ENCODE measurements around the gene PHC2. TPM values are rescaled to one million over a fixed set of nuclear protein-coding genes. Genes with fewer than 3 reads are reported as not detected.
A peak's percentile ranks its signal among the peaks of the same experiment; 100 is the strongest.

The PHC2 gene
- polyA plus RNA-seq, 1 donor from 2014 or later = 171 TPM

DNA sequence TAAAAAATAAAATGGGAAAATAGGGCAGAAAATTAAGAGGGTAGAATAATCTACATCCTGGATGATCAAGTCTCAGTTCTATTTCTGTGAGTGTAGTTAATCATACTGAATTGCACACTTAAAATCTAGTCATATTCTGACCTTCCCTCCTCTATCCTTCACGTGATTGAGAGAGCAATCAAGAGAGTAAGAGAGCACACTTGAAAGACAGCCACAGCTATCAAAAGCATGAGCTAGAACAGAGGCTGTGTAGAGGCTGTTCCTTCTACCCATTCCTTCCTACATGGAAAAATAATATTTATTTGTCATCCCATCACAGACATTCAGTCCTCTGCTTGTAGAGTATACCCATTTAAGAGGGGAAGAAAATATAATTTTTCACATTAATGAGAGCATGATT, 52.4 kb downstream of the PHC2 start:
- Histone ChIP-seq H2AFZ (ENCODE audit: low read depth, low read length) (no peak overlapping the region), H3K27me3 (ENCODE audit: insufficient read depth, low read depth, low read length) (no peaks in the 10 kb centered on the region), H3K4me2 (ENCODE audit: low read length) (no peak overlapping the region), H4K20me1 (ENCODE audit: insufficient read depth) (peaks cover 12% of the 10 kb centered on the region), H3K9me2 (ENCODE audit: insufficient read depth, low read length) (no peaks in the 10 kb centered on the region), H3K79me2 (replicated peaks; ENCODE audit: insufficient read depth, low read length) (peaks cover 49% of the 10 kb centered on the region), H3F3A (ENCODE audit: insufficient read depth, low read length, poor library complexity, severe bottlenecking) (no peaks in the 10 kb centered on the region), H3K9me3 (ENCODE audit: low read length) (no peaks in the 10 kb centered on the region), H3K36me3 (ENCODE audit: insufficient read depth, low read length) (peaks cover 7% of the 10 kb centered on the region), H3K4me3 (ENCODE audit: low read length) (peak overlapping the region; percentile 27), H3K9ac (ENCODE audit: low read length) (no peak overlapping the region), H3K27ac (ENCODE audit: low read length) (no peak overlapping the region)
- TF ChIP-seq TAF1 (IDR thresholded peaks at IDR 0.05; ENCODE audit: low read depth) = no peak
- TF ChIP-seq EP300 (conservative IDR thresholded peaks at IDR 0.05; ENCODE audit: poor library complexity, severe bottlenecking) = no peak
- no peak for TF ChIP-seq POLR2AphosphoS5 (IDR thresholded peaks at IDR 0.05)
- TF ChIP-seq, protein P1, sequence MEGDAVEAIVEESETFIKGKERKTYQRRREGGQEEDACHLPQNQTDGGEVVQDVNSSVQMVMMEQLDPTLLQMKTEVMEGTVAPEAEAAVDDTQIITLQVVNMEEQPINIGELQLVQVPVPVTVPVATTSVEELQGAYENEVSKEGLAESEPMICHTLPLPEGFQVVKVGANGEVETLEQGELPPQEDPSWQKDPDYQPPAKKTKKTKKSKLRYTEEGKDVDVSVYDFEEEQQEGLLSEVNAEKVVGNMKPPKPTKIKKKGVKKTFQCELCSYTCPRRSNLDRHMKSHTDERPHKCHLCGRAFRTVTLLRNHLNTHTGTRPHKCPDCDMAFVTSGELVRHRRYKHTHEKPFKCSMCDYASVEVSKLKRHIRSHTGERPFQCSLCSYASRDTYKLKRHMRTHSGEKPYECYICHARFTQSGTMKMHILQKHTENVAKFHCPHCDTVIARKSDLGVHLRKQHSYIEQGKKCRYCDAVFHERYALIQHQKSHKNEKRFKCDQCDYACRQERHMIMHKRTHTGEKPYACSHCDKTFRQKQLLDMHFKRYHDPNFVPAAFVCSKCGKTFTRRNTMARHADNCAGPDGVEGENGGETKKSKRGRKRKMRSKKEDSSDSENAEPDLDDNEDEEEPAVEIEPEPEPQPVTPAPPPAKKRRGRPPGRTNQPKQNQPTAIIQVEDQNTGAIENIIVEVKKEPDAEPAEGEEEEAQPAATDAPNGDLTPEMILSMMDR (IDR thresholded peaks at IDR 0.05; ENCODE audit: poor library complexity, severe bottlenecking) = no peak
- TF ChIP-seq EZH2 (IDR thresholded peaks at IDR 0.05; ENCODE audit: borderline replicate concordance, insufficient read depth, low read length, poor library complexity, severe bottlenecking) = no peak
- TF ChIP-seq RAD21 (conservative IDR thresholded peaks at IDR 0.05) = no peak
- no peak for TF ChIP-seq MXI1 (conservative IDR thresholded peaks at IDR 0.05; ENCODE audit: poor library complexity, severe bottlenecking)
- TF ChIP-seq SMC3 (conservative IDR thresholded peaks at IDR 0.05; ENCODE audit: poor library complexity) = no peak

GRCh38 chr1:33377756-33378155, 53.1 kb downstream of the PHC2 start:
- Histone ChIP-seq H3K36me3 (ENCODE audit: insufficient read depth, low read length) (peaks cover 7% of the 10 kb centered on the region), H3K9ac (ENCODE audit: low read length) (no peak overlapping the region), H3F3A (ENCODE audit: insufficient read depth, low read length, poor library complexity, severe bottlenecking) (no peaks in the 10 kb centered on the region), H3K4me3 (ENCODE audit: low read length) (peak overlapping the region; percentile 30), H3K9me3 (ENCODE audit: low read length) (no peaks in the 10 kb centered on the region), H3K9me2 (ENCODE audit: insufficient read depth, low read length) (no peaks in the 10 kb centered on the region), H3K27ac (ENCODE audit: low read length) (peak overlapping the region; percentile 15), H3K4me2 (ENCODE audit: low read length) (no peak overlapping the region), H3K27me3 (ENCODE audit: insufficient read depth, low read depth, low read length) (no peaks in the 10 kb centered on the region), H2AFZ (ENCODE audit: low read depth, low read length) (no peak overlapping the region), H4K20me1 (ENCODE audit: insufficient read depth) (peaks cover 12% of the 10 kb centered on the region), H3K79me2 (replicated peaks; ENCODE audit: insufficient read depth, low read length) (peaks cover 41% of the 10 kb centered on the region)
- TF ChIP-seq MXI1 (conservative IDR thresholded peaks at IDR 0.05; ENCODE audit: poor library complexity, severe bottlenecking) (no peak), SMC3 (conservative IDR thresholded peaks at IDR 0.05; ENCODE audit: poor library complexity) (no peak), RAD21 (conservative IDR thresholded peaks at IDR 0.05) (no peak), EP300 (conservative IDR thresholded peaks at IDR 0.05; ENCODE audit: poor library complexity, severe bottlenecking) (no peak), POLR2AphosphoS5 (IDR thresholded peaks at IDR 0.05) (no peak), EZH2 (IDR thresholded peaks at IDR 0.05; ENCODE audit: borderline replicate concordance, insufficient read depth, low read length, poor library complexity, severe bottlenecking) (no peak), TAF1 (IDR thresholded peaks at IDR 0.05; ENCODE audit: low read depth) (no peak)
- TF ChIP-seq, protein P2, sequence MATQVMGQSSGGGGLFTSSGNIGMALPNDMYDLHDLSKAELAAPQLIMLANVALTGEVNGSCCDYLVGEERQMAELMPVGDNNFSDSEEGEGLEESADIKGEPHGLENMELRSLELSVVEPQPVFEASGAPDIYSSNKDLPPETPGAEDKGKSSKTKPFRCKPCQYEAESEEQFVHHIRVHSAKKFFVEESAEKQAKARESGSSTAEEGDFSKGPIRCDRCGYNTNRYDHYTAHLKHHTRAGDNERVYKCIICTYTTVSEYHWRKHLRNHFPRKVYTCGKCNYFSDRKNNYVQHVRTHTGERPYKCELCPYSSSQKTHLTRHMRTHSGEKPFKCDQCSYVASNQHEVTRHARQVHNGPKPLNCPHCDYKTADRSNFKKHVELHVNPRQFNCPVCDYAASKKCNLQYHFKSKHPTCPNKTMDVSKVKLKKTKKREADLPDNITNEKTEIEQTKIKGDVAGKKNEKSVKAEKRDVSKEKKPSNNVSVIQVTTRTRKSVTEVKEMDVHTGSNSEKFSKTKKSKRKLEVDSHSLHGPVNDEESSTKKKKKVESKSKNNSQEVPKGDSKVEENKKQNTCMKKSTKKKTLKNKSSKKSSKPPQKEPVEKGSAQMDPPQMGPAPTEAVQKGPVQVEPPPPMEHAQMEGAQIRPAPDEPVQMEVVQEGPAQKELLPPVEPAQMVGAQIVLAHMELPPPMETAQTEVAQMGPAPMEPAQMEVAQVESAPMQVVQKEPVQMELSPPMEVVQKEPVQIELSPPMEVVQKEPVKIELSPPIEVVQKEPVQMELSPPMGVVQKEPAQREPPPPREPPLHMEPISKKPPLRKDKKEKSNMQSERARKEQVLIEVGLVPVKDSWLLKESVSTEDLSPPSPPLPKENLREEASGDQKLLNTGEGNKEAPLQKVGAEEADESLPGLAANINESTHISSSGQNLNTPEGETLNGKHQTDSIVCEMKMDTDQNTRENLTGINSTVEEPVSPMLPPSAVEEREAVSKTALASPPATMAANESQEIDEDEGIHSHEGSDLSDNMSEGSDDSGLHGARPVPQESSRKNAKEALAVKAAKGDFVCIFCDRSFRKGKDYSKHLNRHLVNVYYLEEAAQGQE (IDR thresholded peaks at IDR 0.05; ENCODE audit: borderline replicate concordance) = no peak
- TF ChIP-seq, protein P1 (IDR thresholded peaks at IDR 0.05; ENCODE audit: poor library complexity, severe bottlenecking) = no peak

All from neural cell (in vitro differentiated cells).